Mucosa of stomach (tissue), 1 donor: Measurements from ENCODE around the gene DPT.

Source experiments
- H3K27me3 ChIP-seq: one replicate; pipeline ENCODE4 v1.7.0; 2013; ENCODE audit warnings: mild to moderate bottlenecking, low read length; ENCODE audit not compliant: control insufficient read depth, insufficient read depth
- H3K36me3 ChIP-seq: one replicate; pipeline ENCODE4 v1.7.0; 2013; ENCODE audit warnings: low read length; ENCODE audit not compliant: control insufficient read depth, insufficient read depth
- H3K4me1 ChIP-seq: one replicate; pipeline ENCODE4 v1.7.0; 2013; ENCODE audit warnings: mild to moderate bottlenecking, low read length; ENCODE audit not compliant: control insufficient read depth, insufficient read depth
- H3K4me3 ChIP-seq: one replicate; pipeline ENCODE4 v1.7.0; 2013; ENCODE audit warnings: low read length
- H3K9ac ChIP-seq: one replicate; pipeline ENCODE4 v1.7.0; 2013; ENCODE audit warnings: mild to moderate bottlenecking, low read length, moderate library complexity
- H3K9me3 ChIP-seq: one replicate; pipeline ENCODE4 v1.7.0; 2013; ENCODE audit warnings: mild to moderate bottlenecking, low read length, moderate library complexity; ENCODE audit not compliant: control insufficient read depth
- donor health status: Pancreatic carcinoma.

Gene DPT

GRCh38 chr1:168673974-168674683, 54.9 kb downstream of the DPT start:
- Histone ChIP-seq H3K27me3 (no peaks in the 10 kb centered on the region), H3K4me1 (no peaks in the 10 kb centered on the region), H3K9ac (no peak overlapping the region), H3K36me3 (no peaks in the 10 kb centered on the region), H3K9me3 (peaks cover 5% of the 10 kb centered on the region), H3K4me3 (no peak overlapping the region)

GRCh38 chr1:168672278-168672677, 56.7 kb downstream of the DPT start:
- Histone ChIP-seq H3K4me3 (no peak overlapping the region), H3K27me3 (no peaks in the 10 kb centered on the region), H3K36me3 (no peaks in the 10 kb centered on the region), H3K9ac (no peak overlapping the region), H3K4me1 (no peaks in the 10 kb centered on the region), H3K9me3 (peaks cover 5% of the 10 kb centered on the region)

GRCh38 chr1:168671782-168672181, 57.2 kb downstream of the DPT start:
- H3K4me3 ChIP-seq, result no peak overlapping the region
- no peaks in the 10 kb centered on the region for H3K4me1 ChIP-seq
- no peaks in the 10 kb centered on the region for H3K36me3 ChIP-seq
- no peaks in the 10 kb centered on the region for H3K27me3 ChIP-seq
- H3K9me3 ChIP-seq, result peaks cover 5% of the 10 kb centered on the region
- no peak overlapping the region for H3K9ac ChIP-seq

- Histone ChIP-seq H3K36me3 (no peaks in the 10 kb centered on the region), H3K4me3 (no peak overlapping the region), H3K4me1 (no peaks in the 10 kb centered on the region), H3K27me3 (no peaks in the 10 kb centered on the region), H3K9ac (no peak overlapping the region), H3K9me3 (peaks cover 5% of the 10 kb centered on the region)
These were observed 63.0 kb downstream of the DPT start for GRCh38 chr1:168665975-168666374.

- Histone ChIP-seq H3K9ac (no peak overlapping the region), H3K4me1 (no peaks in the 10 kb centered on the region), H3K27me3 (no peaks in the 10 kb centered on the region), H3K4me3 (no peak overlapping the region), H3K9me3 (no peaks in the 10 kb centered on the region), H3K36me3 (no peaks in the 10 kb centered on the region)
These were observed 64.8 kb downstream of the DPT start for GRCh38 chr1:168664069-168664834.

- H3K9ac ChIP-seq, result no peak overlapping the region
These were observed 72.5 kb downstream of the DPT start for GRCh38 chr1:168656485-168656884.

GRCh38 chr1:168654198-168654915, 74.6 kb downstream of the DPT start:
- Histone ChIP-seq H3K27me3 (no peaks in the 10 kb centered on the region), H3K36me3 (no peaks in the 10 kb centered on the region), H3K4me1 (no peaks in the 10 kb centered on the region), H3K9me3 (no peaks in the 10 kb centered on the region), H3K4me3 (no peak overlapping the region), H3K9ac (no peak overlapping the region)

More at GRCh38 chr1:168656485-168656884, 72.5 kb downstream of the DPT start:
- Histone ChIP-seq H3K36me3 (no peaks in the 10 kb centered on the region), H3K4me3 (no peak overlapping the region), H3K27me3 (no peaks in the 10 kb centered on the region), H3K4me1 (no peaks in the 10 kb centered on the region), H3K9me3 (no peaks in the 10 kb centered on the region)

GRCh38 chr1:168653567-168653966, 75.4 kb downstream of the DPT start:
- Histone ChIP-seq H3K27me3 (no peaks in the 10 kb centered on the region), H3K4me3 (no peak overlapping the region), H3K9me3 (no peaks in the 10 kb centered on the region), H3K4me1 (no peaks in the 10 kb centered on the region), H3K36me3 (no peaks in the 10 kb centered on the region), H3K9ac (no peak overlapping the region)

GRCh38 chr1:168645721-168646120, 83.3 kb downstream of the DPT start:
- Histone ChIP-seq H3K9me3 (no peaks in the 10 kb centered on the region), H3K4me3 (no peak overlapping the region)

More at GRCh38 chr1:168645721-168646120, 83.3 kb downstream of the DPT start:
- no peaks in the 10 kb centered on the region for H3K36me3 ChIP-seq
- H3K9ac ChIP-seq, result no peak overlapping the region
- H3K4me1 ChIP-seq, result no peaks in the 10 kb centered on the region
- no peaks in the 10 kb centered on the region for H3K27me3 ChIP-seq
